MM.1S (cell line): ENCODE data around the gene GLB1L3.

Experiments used
- DNase-seq: peaks from one replicate; pipeline ENCODE4 v3.0.0-alpha.2; 2015
- H2AFZ ChIP-seq: fragments of 300-600 bp; sonication (generic); 2 replicates; pipeline ENCODE4 v1.6.0; 2016; ENCODE audit warnings: antibody characterized with exemption, low read length
- H3F3A ChIP-seq: fragments of 300-600 bp; sonication (generic); 2 replicates; pipeline ENCODE4 v1.6.1; 2016; ENCODE audit warnings: mild to moderate bottlenecking, antibody characterized with exemption, low read length, moderate library complexity, mixed read lengths; ENCODE audit not compliant: insufficient read depth
- H3K27ac ChIP-seq: fragments of 300-600 bp; sonication (generic); 2 replicates; pipeline ENCODE4 v1.5.1; 2016; ENCODE audit warnings: mild to moderate bottlenecking, low read length
- H3K27me3 ChIP-seq: fragments of 300-600 bp; sonication (generic); replicated peaks from 2 replicates; pipeline ENCODE4 v1.6.0; 2016; ENCODE audit warnings: low read length; ENCODE audit not compliant: insufficient read depth
- H3K36me3 ChIP-seq: fragments of 300-600 bp; sonication (generic); replicated peaks from 2 replicates; pipeline ENCODE4 v1.6.1; 2016; ENCODE audit warnings: mild to moderate bottlenecking, low read length, mixed read lengths; ENCODE audit not compliant: insufficient read depth
- H3K4me1 ChIP-seq: fragments of 300-600 bp; sonication (generic); 2 replicates; pipeline ENCODE4 v1.6.1; 2016; ENCODE audit warnings: low read length, mixed read lengths
- H3K4me2 ChIP-seq: fragments of 300-600 bp; sonication (generic); 2 replicates; pipeline ENCODE4 v1.6.0; 2016; ENCODE audit warnings: low read depth, low read length
- H3K4me3 ChIP-seq: fragments of 300-600 bp; sonication (generic); 2 replicates; pipeline ENCODE4 v1.5.1; 2016; ENCODE audit warnings: low read length, mixed read lengths
- H3K79me2 ChIP-seq: fragments of 300-600 bp; sonication (generic); 2 replicates; pipeline ENCODE4 v1.6.1; 2016; ENCODE audit warnings: mixed run types, low read length, mixed read lengths
- H3K9ac ChIP-seq: fragments of 300-600 bp; sonication (generic); 2 replicates; pipeline ENCODE4 v1.6.1; 2016; ENCODE audit warnings: low read length, mixed read lengths
- H3K9me2 ChIP-seq: fragments of 300-600 bp; sonication (generic); replicated peaks from 2 replicates; pipeline ENCODE4 v1.6.1; 2016; ENCODE audit warnings: mild to moderate bottlenecking, low read length, mixed read lengths; ENCODE audit not compliant: insufficient read depth
- H3K9me3 ChIP-seq: fragments of 300-600 bp; sonication (generic); replicated peaks from 2 replicates; pipeline ENCODE4 v1.6.1; 2016; ENCODE audit warnings: mild to moderate bottlenecking, low read length, mixed read lengths; ENCODE audit not compliant: insufficient read depth
- H4K20me1 ChIP-seq: fragments of 300-600 bp; sonication (generic); 2 replicates; pipeline ENCODE4 v1.6.1; 2016; ENCODE audit warnings: mild to moderate bottlenecking, low read length, moderate library complexity, mixed read lengths; ENCODE audit not compliant: insufficient read depth
- CTCF ChIP-seq: fragments of 300-600 bp; sonication (generic); IDR thresholded peaks from 2 replicates; pipeline ENCODE4 v1.5.1; 2016; ENCODE audit warnings: antibody characterized with exemption, low read length, mixed read lengths
- EZH2 ChIP-seq: fragments of 300-600 bp; sonication (generic); optimal IDR thresholded peaks from 2 replicates; pipeline ENCODE3; 2017; ENCODE audit warnings: low read depth, mild to moderate bottlenecking, antibody characterized with exemption, low read length, mixed read lengths
- EZH2phosphoT487 ChIP-seq: fragments of 300-600 bp; sonication (generic); IDR thresholded peaks from 2 replicates; pipeline ENCODE4 v1.6.1; 2018; ENCODE audit warnings: antibody characterized with exemption, low read length

Gene GLB1L3

GRCh38 chr11:134360050-134360835 is 84.1 kb downstream of the GLB1L3 start:
- peak; percentile 27 for DNase-seq
- peak overlapping the region; percentile 29; the same call in 1 of the 2 replicates for H3K4me2 ChIP-seq
- H4K20me1 ChIP-seq: no peaks in the 10 kb centered on the region
- H3K9me2 ChIP-seq: no peaks in the 10 kb centered on the region
- no peak for TF ChIP-seq EZH2phosphoT487
- peak; percentile 56 for TF ChIP-seq CTCF
- H3F3A ChIP-seq: no peaks in the 10 kb centered on the region
- no peak overlapping the region for H3K4me3 ChIP-seq
- no peaks in the 10 kb centered on the region for H3K4me1 ChIP-seq
- no peaks in the 10 kb centered on the region; the same call in 1 of the 2 replicates for H3K27me3 ChIP-seq
- H3K9me3 ChIP-seq: no peaks in the 10 kb centered on the region
- no peak overlapping the region for H3K27ac ChIP-seq
- no peak overlapping the region for H3K9ac ChIP-seq
- H3K36me3 ChIP-seq: no peaks in the 10 kb centered on the region
- H2AFZ ChIP-seq: no peak overlapping the region
- H3K79me2 ChIP-seq: no peaks in the 10 kb centered on the region

- Histone ChIP-seq H3K9me2 (no peaks in the 10 kb centered on the region), H3K4me3 (no peak overlapping the region), H4K20me1 (no peaks in the 10 kb centered on the region), H3K36me3 (no peaks in the 10 kb centered on the region), H3F3A (no peaks in the 10 kb centered on the region), H3K27me3 (no peaks in the 10 kb centered on the region; the same call in 1 of the 2 replicates), H3K4me2 (no peak overlapping the region), H3K79me2 (no peaks in the 10 kb centered on the region), H3K9me3 (no peaks in the 10 kb centered on the region), H3K4me1 (no peaks in the 10 kb centered on the region), H3K9ac (no peak overlapping the region), H3K27ac (no peak overlapping the region), H2AFZ (no peak overlapping the region)
- no peak for DNase-seq
- TF ChIP-seq CTCF: no peak
- no peak for TF ChIP-seq EZH2
- TF ChIP-seq EZH2phosphoT487: no peak
Observed at GRCh38 chr11:134361661-134362060, 85.5 kb downstream of the GLB1L3 start.

- H2AFZ ChIP-seq: no peak overlapping the region
- H3K36me3 ChIP-seq: no peaks in the 10 kb centered on the region
- TF ChIP-seq EZH2: no peak
- TF ChIP-seq CTCF: no peak
- TF ChIP-seq EZH2phosphoT487: no peak
- H3K9me3 ChIP-seq: no peaks in the 10 kb centered on the region
- H3K27ac ChIP-seq: no peak overlapping the region
- no peak overlapping the region for H3K9ac ChIP-seq
- H3K9me2 ChIP-seq: no peaks in the 10 kb centered on the region
- no peaks in the 10 kb centered on the region for H3F3A ChIP-seq
- no peaks in the 10 kb centered on the region for H3K79me2 ChIP-seq
- no peaks in the 10 kb centered on the region for H3K4me1 ChIP-seq
- H3K4me3 ChIP-seq: no peak overlapping the region
- H3K27me3 ChIP-seq: no peaks in the 10 kb centered on the region; the same call in 1 of the 2 replicates
- no peak for DNase-seq
- H4K20me1 ChIP-seq: no peaks in the 10 kb centered on the region
- no peak overlapping the region for H3K4me2 ChIP-seq
Observed at GRCh38 chr11:134362192-134362901, 86.2 kb downstream of the GLB1L3 start.
